AG04450 (cell line): ENCODE measurements around the gene CHI3L2. TPM values are rescaled to one million over a fixed set of nuclear protein-coding genes. Genes with fewer than 3 reads are reported as not detected.
"Not testable (repeated sequence)": the region's sequence is repeated elsewhere in the genome, so short reads cannot be mapped to it uniquely, and the experiment has no call there.

ENCODE experiments used
- CTCF ChIA-PET: fragments of 300-600, 350-600 bp; formaldehyde crosslinking; extraction: SDS; loops from one replicate; lab custom pipeline; 2022; ENCODE audit warnings: antibody characterized with exemption, inconsistent platforms; lab: Charles Lee
- POLR2A ChIA-PET: fragments of 350-600 bp; formaldehyde crosslinking; extraction: SDS; loops from one replicate; lab custom pipeline; 2021; ENCODE audit warnings: antibody characterized with exemption, inconsistent platforms; lab: Yijun Ruan, JAX
- DNase-seq: peaks from one replicate; pipeline ENCODE4 v3.0.0-alpha.2; 2011; ENCODE audit warnings: low read depth, low spot score
- H3K27ac ChIP-seq: one replicate; pipeline ENCODE4 v1.5.1; 2012; ENCODE audit warnings: low read depth, low read length, control low read depth
- H3K27me3 ChIP-seq: one replicate; pipeline ENCODE4 v1.6.0; 2012; ENCODE audit warnings: low read length; ENCODE audit not compliant: control insufficient read depth, insufficient read depth
- H3K4me3 ChIP-seq: 2 replicates; pipeline ENCODE4 v1.5.1; 2011; ENCODE audit warnings: mild to moderate bottlenecking, low read depth, low read length, control low read depth
- H3K9me3 ChIP-seq: 2 replicates; pipeline ENCODE4 v1.5.1; 2012; ENCODE audit warnings: low read length; ENCODE audit not compliant: control insufficient read depth, insufficient read depth
- CTCF ChIP-seq: IDR thresholded peaks from 2 replicates; pipeline ENCODE4 v1.5.1; 2011; ENCODE audit warnings: low read depth, low read length, control low read depth, inconsistent platforms
- polyA plus RNA-seq: library from polyadenylated mRNA; depleted of rRNA; stranded (reverse); fragments of >200 nt; gene quantifications from 2 replicates; pipeline ENCODE4 v1.2.3, GENCODE V29; 2011

Gene CHI3L2
- polyA plus RNA-seq, 1 experiment = 0.86 TPM

GRCh38 chr1:111214074-111214801, 13.3 kb upstream of the CHI3L2 start:
- ChIA-PET POLR2A (no interaction called here), CTCF (interaction anchor here (0.6 to 2.0 kb wide), 6 partner anchors 9 to 1866 kb away, joined by 3 to 18 read pairs (median 4); no protein-coding TSS in a partner anchor)
- Histone ChIP-seq H3K27ac (no peak overlapping the region), H3K27me3 (no peaks in the 10 kb centered on the region), H3K4me3 (no peak overlapping the region), H3K9me3 (no peaks in the 10 kb centered on the region; the same call in 1 of the 2 replicates)
- no peak for TF ChIP-seq CTCF
- no peak for DNase-seq

GRCh38 chr1:111214884-111215283, 12.6 kb upstream of the CHI3L2 start:
- Histone ChIP-seq H3K27ac (no peak overlapping the region), H3K4me3 (no peak overlapping the region), H3K9me3 (no peaks in the 10 kb centered on the region; the same call in 1 of the 2 replicates), H3K27me3 (no peaks in the 10 kb centered on the region)
- TF ChIP-seq CTCF = no peak
- DNase-seq = no peak
- ChIA-PET POLR2A (no interaction called here), CTCF (interaction anchor here (1.0 to 2.0 kb wide), 5 partner anchors 8 to 1127 kb away, joined by 3 to 18 read pairs (median 4); no protein-coding TSS in a partner anchor)

GRCh38 chr1:111215285-111215684, 12.2 kb upstream of the CHI3L2 start:
- POLR2A ChIA-PET, H3K9me3 ChIP-seq, DNase-seq, H3K4me3 ChIP-seq, H3K27ac ChIP-seq, H3K27me3 ChIP-seq: not testable (repeated sequence)
- CTCF ChIA-PET = interaction anchor here (1.0 to 2.0 kb wide), 5 partner anchors 8 to 1127 kb away, joined by 3 to 18 read pairs (median 4); no protein-coding TSS in a partner anchor

- Histone ChIP-seq H3K9me3 (no peaks in the 10 kb centered on the region), H3K27me3 (no peaks in the 10 kb centered on the region), H3K27ac (no peak overlapping the region), H3K4me3 (no peak overlapping the region)
- ChIA-PET CTCF (no interaction called here), POLR2A (no interaction called here)
- no peak for TF ChIP-seq CTCF
- DNase-seq = no peak
These were observed 10.8 kb upstream of the CHI3L2 start for GRCh38 chr1:111216751-111217150.

- H3K27me3 ChIP-seq = no peaks in the 10 kb centered on the region
These were observed 10.2 kb upstream of the CHI3L2 start for GRCh38 chr1:111217183-111217910.

More at GRCh38 chr1:111217183-111217910, 10.2 kb upstream of the CHI3L2 start:
- H3K9me3 ChIP-seq = no peaks in the 10 kb centered on the region
- POLR2A ChIA-PET = no interaction called here
- H3K4me3 ChIP-seq = no peak overlapping the region
- no peak overlapping the region for H3K27ac ChIP-seq
- CTCF ChIA-PET = interaction anchor here (0.6 to 4.6 kb wide), 2 partner anchors 24 to 184 kb away, joined by 3 to 32 read pairs; no protein-coding TSS in a partner anchor
- no peak for TF ChIP-seq CTCF
- DNase-seq = no peak
